ENCODE results near the gene TMEM117. TPM values are rescaled to one million over a fixed set of nuclear protein-coding genes. Genes with fewer than 3 reads are reported as not detected.

TMEM117 gene
- total and polyA plus RNA-seq, 10 of the 15 experiments (the other 5 are each of a cell fraction or from before 2014, with no cell fraction given): 3.1 to 8.2 (median 6.1) TPM

- Histone ChIP-seq H3K27me3 (replicated peaks in 1 of 2; ENCODE audit: control insufficient read depth in 2 of 2, insufficient read depth in 2 of 2, low read length in 1 of 2) (no peaks in the 10 kb centered on the region), H2AFZ (ENCODE audit: control insufficient read depth, low read depth, low read length) (no peak overlapping the region), H4K20me1 (ENCODE audit: control insufficient read depth, insufficient read depth) (no peaks in the 10 kb centered on the region), H3K36me3 (ENCODE audit: control insufficient read depth in 2 of 2, insufficient read depth in 2 of 2, low read length in 1 of 2) (no peaks in the 10 kb centered on the region), H3K4me1 (ENCODE audit: control insufficient read depth, insufficient read depth, low read length) (no peaks in the 10 kb centered on the region), H3K9me3 (replicated peaks; ENCODE audit: control insufficient read depth, insufficient read depth, low read length) (no peaks in the 10 kb centered on the region), H3K79me2 (ENCODE audit: control insufficient read depth, insufficient read depth, low read length) (no peaks in the 10 kb centered on the region), H3K4me2 (ENCODE audit: control insufficient read depth, insufficient read depth) (no peak overlapping the region), H3K9ac (ENCODE audit: control insufficient read depth, insufficient read depth, low read length) (no peak overlapping the region), H3K4me3 (no peak overlapping the region), H3K27ac (ENCODE audit: control insufficient read depth, insufficient read depth) (no peak overlapping the region)
- intact Hi-C loops (cut with micrococcal nuclease; ENCODE audit: unreplicated experiment): no loop called here
- ChIA-PET SMC1A (ENCODE audit: uncharacterized antibody, unreplicated experiment) (no interaction called here), POLR2A (no interaction called here), CTCF (interaction anchor here (1.2 to 1.8 kb wide), 2 partner anchors 9 to 10 kb away, joined by 3 to 4 read pairs; no protein-coding TSS in a partner anchor), RAD21 (ENCODE audit: unreplicated experiment) (no interaction called here)
- ATAC-seq (no peak), FAIRE-seq (no peak), DNase-seq (ENCODE audit: low read depth, low spot score) (no peak)
- in situ Hi-C loops (cut with MboI): no loop called here
- BruUV-seq (replicated peaks): no TSS peak
- TF ChIP-seq USF2 (IDR thresholded peaks at IDR 0.05; ENCODE audit: borderline replicate concordance, low read depth, low read length): no peak
- no peak for TF ChIP-seq PML (IDR thresholded peaks at IDR 0.05; ENCODE audit: low read length)
- TF ChIP-seq SMAD1 (IDR thresholded peaks at IDR 0.05; ENCODE audit: low read depth, partially characterized antibody): no peak
- no peak for TF ChIP-seq NFYA (IDR thresholded peaks at IDR 0.05; ENCODE audit: borderline replicate concordance, low read depth, low read length)
- TF ChIP-seq ZNF622 (IDR thresholded peaks at IDR 0.05): no peak
- no peak for TF ChIP-seq HDGF (IDR thresholded peaks at IDR 0.05)
- TF ChIP-seq CREB1 (IDR thresholded peaks at IDR 0.05; ENCODE audit: low read depth): no peak
- TF ChIP-seq CBFB (IDR thresholded peaks at IDR 0.05; ENCODE audit: low read depth): no peak
- TF ChIP-seq STAT1 (conservative IDR thresholded peaks at IDR 0.05): no peak
- no peak for TF ChIP-seq MLLT1 (IDR thresholded peaks at IDR 0.05)
- no peak for TF ChIP-seq RUNX3 (IDR thresholded peaks at IDR 0.05; ENCODE audit: low read length)
- no peak for TF ChIP-seq FOXM1 (IDR thresholded peaks at IDR 0.05; ENCODE audit: low read depth, low read length)
- TF ChIP-seq SPI1 (IDR thresholded peaks at IDR 0.05; ENCODE audit: borderline replicate concordance, insufficient read depth, low read depth, low read length): no peak
These were observed 338.2 kb downstream of the TMEM117 start for GRCh38 chr12:44174053-44174452.
